ENCODE measurements around the gene DKKL1. TPM values are rescaled to one million over a fixed set of nuclear protein-coding genes. Genes with fewer than 3 reads are reported as not detected.

The DKKL1 gene
- total and polyA plus RNA-seq, 2 experiments from 2014 or later: 0.76 to 2.9 TPM

GRCh38 chr19:49333418-49333805 is 30.3 kb upstream of the DKKL1 start (continued):
- TF ChIP-seq ZNF462 (CRISPR knock-in tag; IDR thresholded peaks at IDR 0.05) (no peak), POLR2AphosphoS5 (IDR thresholded peaks at IDR 0.05; ENCODE audit: low read depth) (no peak), ZNF331 (CRISPR knock-in tag; IDR thresholded peaks at IDR 0.05; ENCODE audit: low read depth) (no peak), NANOG (IDR thresholded peaks at IDR 0.05; ENCODE audit: borderline replicate concordance) (no peak)

GRCh38 chr19:49333811-49334288 is 29.8 kb upstream of the DKKL1 start:
- DNase-seq (ENCODE audit: low spot score) (no peak), ATAC-seq (no peak)
- H4K20me1 ChIP-seq (replicated peaks; ENCODE audit: insufficient read depth): 0 out of 2 replicates have a peak, but pooled peaks cover 4% of the 10 kb centered on the region
- H3K27me3 ChIP-seq (ENCODE audit: insufficient read depth): peaks cover 24% of the 10 kb centered on the region
- Mint-ChIP-seq H3K4me1 (peaks cover 18% of the 10 kb centered on the region), H3K27ac (no peak overlapping the region), H3K9me3 (no peaks in the 10 kb centered on the region; the same call in 2 of the 3 replicates), H3K4me3 (no peak overlapping the region), H3K36me3 (ENCODE audit: low read depth) (no peaks in the 10 kb centered on the region; the same call in 1 of the 3 replicates), H3K27me3 (ENCODE audit: insufficient read depth, low read depth, poor library complexity) (peaks cover 36% of the 10 kb centered on the region)
- no peaks in the 10 kb centered on the region for H3K9me2 ChIP-seq (ENCODE audit: insufficient read depth)
- no peaks in the 10 kb centered on the region for H3K79me2 ChIP-seq (replicated peaks; ENCODE audit: insufficient read depth)
- no peaks in the 10 kb centered on the region for H3K36me3 ChIP-seq (ENCODE audit: insufficient read depth)
- no peak overlapping the region for H2AFZ ChIP-seq
- no peak overlapping the region for H3K27ac ChIP-seq (ENCODE audit: low read depth)
- H3F3A ChIP-seq (replicated peaks; ENCODE audit: low read depth): 0 out of 2 replicates have a peak, but pooled peaks cover 3% of the 10 kb centered on the region
- H3K4me3 ChIP-seq: no peak overlapping the region
- peaks cover 6% of the 10 kb centered on the region for H3K4me1 ChIP-seq (ENCODE audit: insufficient read depth)
- H3K4me2 ChIP-seq: no peak overlapping the region
- TF ChIP-seq ETS1 (IDR thresholded peaks at IDR 0.05): no peak
- no peak for TF ChIP-seq EZH2phosphoT487 (IDR thresholded peaks at IDR 0.05; ENCODE audit: unreplicated experiment)
- TF ChIP-seq ZNF331 (CRISPR knock-in tag; IDR thresholded peaks at IDR 0.05; ENCODE audit: low read depth): no peak
- TF ChIP-seq ZNF462 (CRISPR knock-in tag; IDR thresholded peaks at IDR 0.05): no peak

Data from GM23338 (cell line).